ENCODE results near the gene NDUFA12. TPM values are rescaled to one million over a fixed set of nuclear protein-coding genes. Genes with fewer than 3 reads are reported as not detected.
A peak's percentile ranks its signal among the peaks of the same experiment; 100 is the strongest.

Gene NDUFA12
- total RNA-seq = 10 to 100 TPM; 67.7 to 91.5 (median 69.6) TPM
- 135 TPM for total RNA-seq (2013)

DNA sequence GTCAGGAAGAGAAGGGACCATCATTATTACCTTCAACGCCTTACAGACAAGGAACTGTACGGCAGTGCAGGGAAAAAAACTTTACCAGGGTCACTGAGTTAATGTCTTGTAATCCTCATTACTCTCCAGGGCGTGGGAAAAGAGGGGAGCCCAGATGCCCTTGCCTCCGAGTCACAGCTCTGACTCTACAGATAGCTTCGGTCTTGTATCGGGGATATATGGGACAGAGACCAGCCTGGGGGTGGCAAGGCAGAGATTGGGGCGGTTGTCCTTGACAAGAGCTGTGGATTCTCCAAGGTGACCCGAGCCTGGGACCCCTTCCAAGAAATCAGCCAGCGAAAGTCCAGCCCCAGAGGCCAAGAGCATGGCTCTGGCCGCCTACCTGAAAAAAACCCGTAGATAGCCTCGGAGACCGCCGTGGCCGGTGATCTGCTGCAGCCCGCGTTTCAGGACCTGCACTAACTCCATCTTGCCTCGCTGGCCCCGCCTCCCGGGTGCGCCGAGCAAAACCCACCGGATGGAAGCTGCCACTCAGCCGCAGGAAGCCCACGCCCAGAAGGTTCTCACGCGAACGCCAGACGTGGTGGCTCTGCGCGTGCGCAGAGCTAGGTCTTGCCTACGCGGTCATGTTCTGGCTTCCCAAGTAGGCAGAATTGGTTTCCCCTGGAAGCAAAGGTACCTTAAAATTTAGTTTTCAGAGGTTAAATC, at the start of gene NDUFA12:
Gene NDUFA12, minus strand, starts transcription at position 485 of the 708 bp plus-strand sequence. Its CDS starts 17 bp downstream, at position 468.
- no peaks in the 10 kb centered on the region for H3K27me3 Mint-ChIP-seq (ENCODE audit: low read depth in 2 of 2)
- H3K4me1 Mint-ChIP-seq = peaks cover 43% of the 10 kb centered on the region in 2 donors
- H3K9me3 ChIP-seq (ENCODE audit: control insufficient read depth, insufficient read depth, low read length) = peaks cover 9% of the 10 kb centered on the region
- peaks cover 21% of the 10 kb centered on the region for H3K4me1 ChIP-seq (ENCODE audit: control insufficient read depth, insufficient read depth, low read length)
- H3K9me3 Mint-ChIP-seq = peaks cover 0 to 6% of the 10 kb centered on the region in 2 donors
- H3K27me3 ChIP-seq (ENCODE audit: control insufficient read depth, insufficient read depth, low read length) = no peaks in the 10 kb centered on the region
- intact Hi-C loops (cut with micrococcal nuclease) = loop anchor here (1.0 to 2.0 kb wide), 2 partner anchors 62 to 327 kb away; no protein-coding TSS in a partner anchor
- H3K4me3 Mint-ChIP-seq = peak within 1 kb of the TSS; percentile 95
- DNase-seq = peak; percentile 89 to 98
- TF ChIP-seq CTCF (IDR thresholded peaks at IDR 0.05) = no peak
- no peaks in the 10 kb centered on the region for H3K36me3 Mint-ChIP-seq
- H3K27ac Mint-ChIP-seq = peak within 1 kb of the TSS; percentile 94 to 96
- peaks cover 3% of the 10 kb centered on the region for H3K36me3 ChIP-seq (ENCODE audit: control insufficient read depth, insufficient read depth, low read length)
- peak within 1 kb of the TSS; percentile 77 for H3K27ac ChIP-seq (ENCODE audit: low read length)
- H3K4me3 ChIP-seq (ENCODE audit: low read length) = peak within 1 kb of the TSS; percentile 76
- ATAC-seq = peak; percentile 99
- WGBS (ENCODE audit: insufficient coverage) = under 1% methylated on average over 33 of the region's 34 CpGs

DNA sequence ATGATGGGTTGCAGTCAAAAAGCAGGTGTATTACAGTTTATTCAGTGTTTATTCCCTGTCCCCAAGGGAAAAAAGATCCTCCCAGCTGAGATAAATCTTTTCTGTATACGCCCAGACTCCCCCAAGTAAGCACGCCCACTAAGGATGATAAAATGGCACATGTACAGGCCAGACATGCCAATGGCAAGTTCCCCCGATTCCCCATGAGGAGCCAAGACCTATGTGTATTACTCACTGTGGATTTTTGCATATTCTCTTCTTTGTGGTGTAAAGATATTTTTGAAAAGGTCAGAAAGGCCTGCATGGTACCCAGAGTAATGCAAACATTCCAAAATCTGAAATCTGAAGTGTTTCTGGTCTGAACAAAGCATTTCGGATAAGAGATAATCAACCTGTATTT, 47.7 kb upstream of the NDUFA12 start:
- no peak overlapping the region for H3K27ac Mint-ChIP-seq
- no peak for TF ChIP-seq CTCF (IDR thresholded peaks at IDR 0.05)
- Histone ChIP-seq H3K36me3 (ENCODE audit: control insufficient read depth, insufficient read depth, low read length) (peaks cover 47% of the 10 kb centered on the region), H3K9me3 (ENCODE audit: control insufficient read depth, insufficient read depth, low read length) (no peaks in the 10 kb centered on the region), H3K27ac (ENCODE audit: low read length) (no peak overlapping the region), H3K4me3 (ENCODE audit: low read length) (no peak overlapping the region), H3K4me1 (ENCODE audit: control insufficient read depth, insufficient read depth, low read length) (no peaks in the 10 kb centered on the region), H3K27me3 (ENCODE audit: control insufficient read depth, insufficient read depth, low read length) (no peaks in the 10 kb centered on the region)
- no peak for ATAC-seq
- H3K27me3 Mint-ChIP-seq (ENCODE audit: low read depth in 2 of 2) = no peaks in the 10 kb centered on the region
- intact Hi-C loops (cut with micrococcal nuclease) = no loop called here
- H3K4me1 Mint-ChIP-seq = no peaks in the 10 kb centered on the region
- H3K9me3 Mint-ChIP-seq = no peaks in the 10 kb centered on the region
- 96% methylated on average over 3 of the region's 4 CpGs for WGBS (ENCODE audit: insufficient coverage)
- no peak overlapping the region for H3K4me3 Mint-ChIP-seq
- peaks cover 8% of the 10 kb centered on the region for H3K36me3 Mint-ChIP-seq
- DNase-seq = no peak

GRCh38 chr12:95037906-95038305, 34.4 kb upstream of the NDUFA12 start:
- peaks cover 26% of the 10 kb centered on the region for H3K36me3 ChIP-seq (ENCODE audit: control insufficient read depth, insufficient read depth, low read length)
- no peak for DNase-seq
- ATAC-seq = no peak

More at GRCh38 chr12:95037906-95038305, 34.4 kb upstream of the NDUFA12 start:
- Mint-ChIP-seq H3K27me3 (ENCODE audit: low read depth in 2 of 2) (no peaks in the 10 kb centered on the region), H3K36me3 (no peaks in the 10 kb centered on the region), H3K27ac (no peak overlapping the region), H3K4me3 (no peak overlapping the region), H3K9me3 (no peaks in the 10 kb centered on the region), H3K4me1 (peaks cover 20 to 22% of the 10 kb centered on the region in 2 donors)
- Histone ChIP-seq H3K9me3 (ENCODE audit: control insufficient read depth, insufficient read depth, low read length) (no peaks in the 10 kb centered on the region), H3K4me3 (ENCODE audit: low read length) (no peak overlapping the region), H3K27me3 (ENCODE audit: control insufficient read depth, insufficient read depth, low read length) (no peaks in the 10 kb centered on the region), H3K27ac (ENCODE audit: low read length) (no peak overlapping the region), H3K4me1 (ENCODE audit: control insufficient read depth, insufficient read depth, low read length) (no peaks in the 10 kb centered on the region)
- intact Hi-C loops (cut with micrococcal nuclease) = no loop called here
- no peak for TF ChIP-seq CTCF (IDR thresholded peaks at IDR 0.05)
- WGBS (ENCODE audit: insufficient coverage) = no CpG with 5 or more reads among the region's 2 CpGs

All from natural killer cell (primary cell).